Kidney (tissue), 14 donors: Measurements from ENCODE around the gene CAPNS2. TPM values are rescaled to one million over a fixed set of nuclear protein-coding genes. Genes with fewer than 3 reads are reported as not detected.

ENCODE experiments used
- DNase-seq, 5 donors: peaks; one replicate each; pipeline ENCODE4 v3.0.0-alpha.2; 2013 to 2020
- FAIRE-seq: peaks from 2 replicates; lab custom pipeline; 2012; peaks lifted over from hg19 to GRCh38; lab: Jason Lieb, UNC
- H3K27ac ChIP-seq, 2 donors: one replicate each; pipeline ENCODE4 v1.7.0; 2013; ENCODE audit warnings: low read depth in 2 of 2, low read length in 2 of 2, inconsistent platforms in 1 of 2
- H3K27me3 ChIP-seq: one replicate; pipeline ENCODE4 v1.7.1; 2013; ENCODE audit warnings: low read length, inconsistent platforms; ENCODE audit not compliant: control insufficient read depth, insufficient read depth
- H3K36me3 ChIP-seq, 3 donors: one replicate each; pipeline versions ENCODE4 v1.7.0 to v1.7.1; 2013; ENCODE audit warnings: low read length in 3 of 3, control low read depth in 1 of 3, inconsistent platforms in 1 of 3; ENCODE audit not compliant: insufficient read depth in 3 of 3, control insufficient read depth in 2 of 3
- H3K4me1 ChIP-seq, 3 donors: one replicate each; pipeline versions ENCODE4 v1.7.0 to v1.7.1; 2013; ENCODE audit warnings: low read length in 3 of 3, inconsistent platforms in 1 of 3, low read depth in 1 of 3; ENCODE audit not compliant: control insufficient read depth in 2 of 3, insufficient read depth in 2 of 3
- H3K4me3 ChIP-seq, 3 donors: one replicate each; pipeline versions ENCODE4 v1.7.0 to v1.8.1; 2013; ENCODE audit warnings: low read length in 3 of 3, control low read depth in 1 of 3, inconsistent platforms in 1 of 3
- H3K9ac ChIP-seq, 3 donors: one replicate each; pipeline versions ENCODE4 v1.7.0 to v1.7.1; 2013; ENCODE audit warnings: low read length in 3 of 3, control low read depth in 1 of 3, inconsistent platforms in 1 of 3
- H3K9me3 ChIP-seq, 3 donors: one replicate each; pipeline versions ENCODE4 v1.7.0 to v1.7.1; 2013; ENCODE audit warnings: low read length in 3 of 3, control low read depth in 1 of 3, inconsistent platforms in 1 of 3; ENCODE audit not compliant: control insufficient read depth in 2 of 3, insufficient read depth in 1 of 3
- CTCF ChIP-seq: IDR thresholded peaks from 3 replicates; pipeline ENCODE4 v1.5.1; 2012; ENCODE audit warnings: mild to moderate bottlenecking, moderate library complexity, borderline replicate concordance; ENCODE audit not compliant: insufficient read depth; ENCODE audit errors: extremely low read depth
- intact Hi-C: fragments of 100-400 bp; cut with DNase I; formaldehyde crosslinking; loops from one replicate; pipeline ENCODE4 v1.11.1; 2022
- polyA plus RNA-seq: library from polyadenylated mRNA; stranded (reverse); fragments of 350-450 nt; fragmentation: Illumina TruSeq; extraction: RNeasy Lipid Tissue Mini Kit (QIAGEN cat#74804); gene quantifications from one replicate; pipeline ENCODE4 v1.2.3, GENCODE V29; 2014; ENCODE audit warnings: low read depth, low replicate concordance; ENCODE audit not compliant: insufficient read depth
- total RNA-seq: library from RNA; stranded (reverse); fragmentation: NEBNext Ultra II Directional; extraction: Animal tissue kit (Norgen Biotek cat#: 25700); gene quantifications from one replicate; pipeline ENCODE4 v1.2.1, GENCODE V29; 2021
- donor health status: control.
- donor health status: control.
- donor health status: control.
- donor health status: control.
- donor health status: control.
- donor health status: DM: yes; HTN: yes; CAD: no.
- donor health status: Normal renal cell carcinoma (clear cell type).

CAPNS2 gene
- total and polyA plus RNA-seq, 2 donors from 2014 or later: 0.85 TPM; not detected in 1

GRCh38 chr16:55555436-55555835 is 11.0 kb upstream of the CAPNS2 start:
- intact Hi-C loops: no loop called here
- peaks cover 0 to 5% (median 0%) of the 10 kb centered on the region in 3 donors for H3K9me3 ChIP-seq
- DNase-seq: no peak
- H3K36me3 ChIP-seq: no peaks in the 10 kb centered on the region
- H3K4me1 ChIP-seq: no peaks in the 10 kb centered on the region
- no peak overlapping the region for H3K9ac ChIP-seq
- FAIRE-seq: no peak
- H3K4me3 ChIP-seq: no peak overlapping the region
- H3K27ac ChIP-seq: no peak overlapping the region
- TF ChIP-seq CTCF: no peak
- H3K27me3 ChIP-seq: no peaks in the 10 kb centered on the region

- no peak for FAIRE-seq
- H3K4me3 ChIP-seq: no peak overlapping the region
- no peaks in the 10 kb centered on the region for H3K36me3 ChIP-seq
- H3K27me3 ChIP-seq: no peaks in the 10 kb centered on the region
- no peak overlapping the region for H3K27ac ChIP-seq
- intact Hi-C loops: no loop called here
- no peak for DNase-seq
- H3K4me1 ChIP-seq: no peaks in the 10 kb centered on the region
- peaks cover 0 to 5% (median 0%) of the 10 kb centered on the region in 3 donors for H3K9me3 ChIP-seq
- no peak for TF ChIP-seq CTCF
- no peak overlapping the region for H3K9ac ChIP-seq
These were observed 9.3 kb upstream of the CAPNS2 start for GRCh38 chr16:55557186-55557585.

GRCh38 chr16:55559233-55559632 is 7.3 kb upstream of the CAPNS2 start:
- Histone ChIP-seq H3K27me3 (no peaks in the 10 kb centered on the region), H3K27ac (no peak overlapping the region), H3K36me3 (no peaks in the 10 kb centered on the region), H3K9me3 (no peaks in the 10 kb centered on the region), H3K9ac (no peak overlapping the region), H3K4me1 (no peaks in the 10 kb centered on the region), H3K4me3 (no peak overlapping the region)
- peak in 1 of 5 donors; percentile 28 for DNase-seq
- intact Hi-C loops: no loop called here
- no peak for TF ChIP-seq CTCF
- FAIRE-seq: no peak

- TF ChIP-seq CTCF: no peak
- H3K27ac ChIP-seq: no peak overlapping the region
- FAIRE-seq: no peak
- no peak overlapping the region for H3K9ac ChIP-seq
- H3K36me3 ChIP-seq: no peaks in the 10 kb centered on the region
- no peak overlapping the region for H3K4me3 ChIP-seq
- H3K27me3 ChIP-seq: no peaks in the 10 kb centered on the region
- intact Hi-C loops: no loop called here
- peak in 2 of 5 donors; percentile 34 to 54 for DNase-seq
- no peaks in the 10 kb centered on the region for H3K4me1 ChIP-seq
- no peaks in the 10 kb centered on the region for H3K9me3 ChIP-seq
These were observed 6.5 kb upstream of the CAPNS2 start for GRCh38 chr16:55559933-55560516.
